GM18499 (cell line): ENCODE data around the gene CRYBG2.

Experiments used
- ATAC-seq: cut with Tn5 transposase; IDR thresholded peaks from one replicate; pipeline ENCODE4 v1.9.1; 2021; ENCODE audit warnings: moderate number of reproducible peaks; ENCODE audit not compliant: insufficient read depth, unreplicated experiment

CRYBG2 gene

DNA sequence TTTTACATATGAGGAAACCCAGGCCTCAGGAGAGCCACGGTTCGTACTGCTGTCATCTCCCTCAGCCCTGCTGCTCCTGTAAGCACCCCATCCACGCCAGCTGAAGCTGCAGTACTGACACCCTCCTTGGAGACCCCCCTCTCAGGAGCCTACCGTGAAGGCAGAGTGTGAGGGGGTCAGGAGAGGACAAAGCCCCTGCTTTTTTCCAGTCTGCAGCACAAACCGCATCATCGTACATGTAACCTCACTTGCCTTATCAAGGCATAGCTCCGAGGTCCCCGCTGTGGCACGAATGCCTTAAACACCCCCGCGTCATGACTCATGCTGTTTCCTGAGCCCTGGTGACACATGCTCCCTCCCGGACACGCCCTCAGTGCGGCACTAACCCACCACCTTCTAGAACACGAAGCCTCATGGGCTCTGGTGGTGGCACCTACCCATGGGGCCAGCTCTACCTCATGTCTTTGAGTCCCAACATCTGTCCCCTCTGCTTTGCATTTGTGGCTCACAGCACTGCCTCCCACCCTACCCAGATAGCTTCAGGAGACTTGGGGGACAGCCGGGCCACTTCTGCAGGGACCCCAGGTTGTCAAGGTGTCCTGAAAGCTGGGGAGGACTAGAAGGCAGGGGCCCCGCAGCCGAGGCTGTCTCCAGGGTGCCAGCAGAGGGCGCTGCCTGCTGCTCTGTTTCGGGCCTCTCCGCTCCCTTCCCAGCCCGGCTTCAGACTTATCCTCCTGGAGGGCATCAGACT lies 69.2 kb downstream of the CRYBG2 start:
- ATAC-seq = no peak

DNA sequence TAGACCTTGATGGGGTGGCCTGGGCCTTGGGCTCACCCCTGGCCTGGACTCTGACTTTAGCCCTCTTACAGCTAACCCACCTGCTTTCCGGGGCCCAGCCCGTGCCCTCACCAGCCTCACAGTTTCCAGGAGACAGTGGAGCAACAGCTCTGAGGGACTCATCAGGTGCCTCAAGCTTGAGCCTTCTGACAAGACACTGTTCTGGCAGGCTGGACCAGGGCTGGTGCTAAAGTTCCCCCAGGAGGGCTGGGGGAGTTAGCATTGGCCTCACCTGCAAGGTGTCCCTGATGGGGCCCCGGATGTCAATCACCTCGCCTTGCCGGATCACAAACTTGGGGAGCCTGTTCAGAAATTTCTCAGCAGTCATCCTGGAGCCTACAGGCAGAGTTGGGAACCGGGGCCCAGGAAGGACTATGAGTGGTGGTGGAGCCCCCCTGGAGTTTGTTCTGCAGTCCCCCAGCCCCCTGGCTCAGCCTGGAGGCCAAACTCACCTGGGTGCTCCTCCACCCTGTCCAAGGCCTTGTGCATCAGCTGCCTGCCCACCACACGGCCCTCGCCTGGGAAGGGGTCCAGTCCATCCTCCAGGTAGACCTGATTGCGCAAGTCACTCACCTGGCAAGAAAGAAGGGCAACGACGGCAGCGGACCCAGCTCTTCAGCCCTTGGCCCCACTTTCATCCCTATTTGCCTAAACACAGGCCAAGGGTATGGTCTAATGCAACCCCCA lies 69.9 kb downstream of the CRYBG2 start:
- ATAC-seq = no peak

DNA sequence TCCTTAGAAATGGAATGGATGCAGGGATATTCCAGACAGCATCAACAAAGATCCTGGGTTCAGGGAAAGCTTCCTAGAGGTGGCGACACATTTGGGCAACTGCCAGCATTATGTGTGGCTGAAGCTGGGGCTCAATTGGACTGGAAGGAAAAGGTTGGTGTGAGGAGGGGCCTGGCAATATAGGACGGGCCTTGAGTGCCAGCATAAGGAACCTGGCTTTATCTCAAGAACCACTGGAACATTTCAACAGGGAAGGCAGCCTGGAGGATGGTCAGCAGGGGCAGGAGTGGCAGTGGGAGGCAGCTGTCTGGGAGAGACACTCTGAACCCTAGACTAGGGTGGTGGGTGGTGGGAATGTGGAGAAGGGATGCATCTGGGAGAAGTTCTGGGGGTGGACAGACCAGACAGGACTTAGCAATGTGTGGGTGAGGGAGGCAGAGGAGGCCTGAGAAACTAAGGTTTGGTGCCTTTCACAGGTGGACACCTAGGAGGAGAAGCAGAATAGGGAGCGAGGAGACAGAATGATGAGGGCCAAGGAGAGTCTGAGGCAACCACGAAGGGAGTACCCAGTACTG lies 70.6 kb downstream of the CRYBG2 start:
- ATAC-seq = no peak

DNA sequence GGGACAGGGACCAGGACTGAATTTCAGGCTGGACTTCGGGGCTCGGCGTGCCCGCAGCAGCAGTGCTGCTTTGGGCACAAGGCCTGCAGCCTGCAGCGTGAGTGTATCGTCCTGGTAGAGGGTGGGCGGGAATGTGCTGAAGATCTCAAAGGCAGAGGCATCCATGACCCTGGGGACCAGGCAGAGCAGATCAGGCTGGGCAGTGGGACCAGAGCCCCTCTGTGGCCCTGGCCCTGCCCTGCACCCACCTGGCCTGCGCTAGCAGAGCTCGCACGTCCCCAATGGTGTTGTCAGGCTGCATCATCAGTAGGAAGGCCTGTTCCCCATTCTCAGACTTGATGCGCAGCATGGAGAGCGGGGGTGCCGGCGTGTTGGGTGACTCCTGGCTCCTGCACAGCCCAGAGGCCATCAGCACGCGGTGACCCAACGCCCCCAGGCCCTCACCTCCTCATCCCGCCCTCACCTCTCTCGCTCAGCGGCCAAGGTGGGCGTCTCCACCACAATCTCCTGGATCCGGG lies 71.5 kb downstream of the CRYBG2 start:
- ATAC-seq = no peak

DNA sequence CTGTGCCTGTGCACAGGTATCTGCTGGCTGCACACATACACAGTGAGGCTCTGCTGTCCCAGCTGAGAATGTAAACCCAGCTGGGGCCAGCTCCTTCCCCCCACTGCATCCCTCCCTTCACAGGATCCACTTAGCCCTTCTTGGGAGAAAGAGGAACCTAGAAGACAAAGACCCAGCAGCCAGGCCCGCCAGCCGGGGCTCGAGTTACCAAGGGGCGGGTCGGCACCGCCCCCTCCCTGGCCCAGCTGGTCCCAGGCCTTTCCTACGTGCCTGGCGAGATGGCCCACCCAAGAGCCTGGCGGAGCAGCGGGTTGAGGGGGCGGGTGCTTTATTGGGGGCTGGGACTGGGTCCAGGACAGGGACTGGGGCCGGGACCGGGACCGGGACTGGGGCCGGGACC lies 72.0 kb downstream of the CRYBG2 start:
- ATAC-seq = no peak

DNA sequence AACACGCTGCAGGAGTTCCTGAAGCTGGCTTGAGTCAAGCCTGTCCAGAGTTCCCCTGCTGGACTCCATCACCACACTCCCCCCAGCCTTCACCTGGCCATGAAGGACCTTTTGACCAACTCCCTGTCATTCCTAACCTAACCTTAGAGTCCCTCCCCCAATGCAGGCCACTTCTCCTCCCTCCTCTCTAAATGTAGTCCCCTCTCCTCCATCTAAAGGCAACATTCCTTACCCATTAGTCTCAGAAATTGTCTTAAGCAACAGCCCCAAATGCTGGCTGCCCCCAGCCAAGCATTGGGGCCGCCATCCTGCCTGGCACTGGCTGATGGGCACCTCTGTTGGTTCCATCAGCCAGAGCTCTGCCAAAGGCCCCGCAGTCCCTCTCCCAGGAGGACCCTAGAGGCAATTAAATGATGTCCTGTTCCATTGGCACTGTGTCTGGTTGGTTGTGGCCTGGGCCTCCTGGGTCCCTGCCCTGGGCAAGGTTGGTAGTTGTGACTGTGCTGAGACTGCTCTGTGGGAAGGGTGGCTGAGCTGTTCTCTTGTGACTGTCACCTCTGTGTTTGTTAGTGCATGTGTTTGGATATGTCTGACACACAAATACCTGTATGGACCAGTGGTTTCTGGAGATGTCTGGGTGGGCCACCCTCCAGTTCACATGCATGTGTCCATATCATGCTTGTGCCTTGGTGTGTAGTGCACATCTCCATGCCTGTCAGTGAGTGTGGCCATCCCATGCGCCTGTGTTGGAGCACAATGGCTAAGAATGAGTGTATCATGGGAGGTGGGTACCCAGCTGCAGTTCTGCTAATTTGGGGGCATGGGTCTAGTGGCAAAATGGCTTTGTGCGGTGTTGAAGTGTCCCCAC lies 72.6 kb downstream of the CRYBG2 start:
- no peak for ATAC-seq

DNA sequence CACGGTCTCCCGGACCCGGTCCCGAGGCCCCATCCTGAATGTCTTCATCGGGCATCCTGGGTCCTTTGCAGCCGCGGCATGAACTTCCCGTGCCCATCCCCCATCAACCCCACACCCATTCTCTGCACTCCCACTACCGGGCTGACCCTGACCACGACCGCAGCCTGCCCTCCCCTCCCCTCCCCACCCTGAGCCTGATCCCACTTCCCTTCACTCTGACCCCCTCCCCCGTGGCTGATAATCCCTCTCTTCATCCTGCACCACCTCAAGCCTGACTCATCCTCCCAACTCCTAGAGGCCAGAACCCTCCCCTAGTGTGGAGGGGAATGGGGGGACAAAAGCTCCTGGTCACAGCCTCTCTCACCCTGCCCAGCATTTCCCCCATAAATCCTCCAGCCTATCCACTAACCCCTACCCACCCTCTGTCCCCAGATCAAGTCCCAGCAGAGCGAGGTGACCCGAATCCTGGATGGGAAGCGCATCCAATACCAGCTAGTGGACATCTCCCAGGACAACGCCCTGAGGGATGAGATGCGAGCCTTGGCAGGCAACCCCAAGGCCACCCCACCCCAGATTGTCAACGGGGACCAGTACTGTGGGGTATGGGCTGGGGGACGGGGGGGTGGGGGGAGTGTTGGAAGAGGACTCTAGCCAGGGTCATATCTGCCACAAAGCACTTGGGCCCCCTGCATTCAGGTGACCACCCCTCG lies 73.4 kb downstream of the CRYBG2 start:
- no peak for ATAC-seq

DNA sequence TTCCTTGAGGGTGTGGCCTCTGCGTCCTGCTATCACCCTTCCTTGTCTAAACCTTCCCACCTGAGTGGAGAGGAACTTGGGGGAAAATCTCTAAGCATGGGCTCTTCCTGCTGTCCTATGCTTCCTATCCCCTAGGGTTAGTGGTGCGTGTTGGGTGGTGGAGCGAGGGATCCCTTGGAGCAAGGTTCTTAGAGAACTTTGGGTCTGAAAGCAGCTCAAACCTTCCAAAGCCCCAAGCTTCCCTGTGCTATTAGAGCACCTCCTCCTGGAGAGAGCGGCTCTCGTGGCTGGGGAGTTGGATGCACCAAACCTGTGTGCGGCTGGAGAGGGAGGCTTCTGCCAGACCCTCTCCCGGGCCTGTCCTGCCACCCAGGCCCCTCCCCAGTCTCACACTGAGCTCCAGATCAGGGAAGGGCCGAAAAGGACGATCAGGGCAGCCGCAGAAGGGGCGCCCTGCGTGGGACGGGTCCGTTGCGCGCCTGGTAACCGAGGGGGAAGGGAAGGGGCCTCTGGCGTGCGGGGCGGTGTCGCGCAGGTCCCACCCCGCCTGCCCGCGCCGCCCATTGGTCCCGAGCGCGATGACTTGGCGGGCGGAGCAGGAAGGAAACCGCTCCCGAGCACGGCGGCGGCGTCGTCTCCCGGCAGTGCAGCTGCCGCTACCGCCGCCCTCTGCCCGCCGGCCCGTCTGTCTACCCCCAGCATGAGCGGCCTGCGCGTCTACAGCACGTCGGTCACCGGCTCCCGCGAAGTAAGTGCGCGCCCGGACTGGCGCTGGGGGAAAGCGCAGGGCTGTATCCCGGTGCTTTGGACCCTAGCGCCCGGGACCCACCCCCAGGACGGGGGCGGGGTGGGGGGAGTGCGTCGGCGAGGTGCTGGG lies 74.2 kb downstream of the CRYBG2 start, which contains the start of gene SH3BGRL3:
Gene SH3BGRL3, plus strand, starts transcription at position 631 of the 877 bp plus-strand sequence. Its CDS starts 70 bp downstream, at position 701.
- no peak for ATAC-seq

DNA sequence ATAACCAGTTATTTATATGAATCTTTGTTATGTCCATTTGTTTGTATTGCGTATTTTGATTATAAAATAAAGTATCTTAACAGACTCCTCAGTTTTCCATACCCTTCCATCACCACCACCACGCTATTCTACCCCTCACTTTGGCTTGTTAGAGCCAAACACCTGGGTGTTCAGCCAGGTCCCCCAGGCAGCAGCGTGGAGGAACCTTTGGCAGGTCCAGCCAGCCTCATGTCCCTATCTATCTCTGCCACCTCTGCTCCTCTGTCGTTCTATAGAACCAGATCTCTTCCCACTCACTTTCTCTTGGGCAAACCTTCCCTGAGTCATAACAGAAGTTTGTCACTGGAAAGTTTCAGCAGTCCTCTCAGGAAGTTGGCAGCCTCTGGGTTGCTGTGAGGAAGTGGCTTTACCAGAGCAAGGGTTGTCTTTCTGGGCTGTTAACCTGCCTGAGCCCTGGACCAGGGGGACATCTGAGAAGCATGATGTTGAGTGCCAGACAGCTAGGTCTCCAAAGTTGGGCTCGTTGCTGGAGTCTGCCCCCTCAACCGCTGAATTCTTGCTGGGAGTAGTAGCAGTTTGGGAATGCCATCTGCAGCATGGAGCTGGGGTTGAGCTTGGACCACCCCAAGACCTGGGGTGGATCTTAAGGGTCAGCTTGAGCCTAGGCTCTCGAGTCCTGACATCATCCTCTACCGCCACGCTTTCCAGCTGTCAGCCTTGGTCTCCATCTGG lies 75.0 kb downstream of the CRYBG2 start:
- no peak for ATAC-seq

DNA sequence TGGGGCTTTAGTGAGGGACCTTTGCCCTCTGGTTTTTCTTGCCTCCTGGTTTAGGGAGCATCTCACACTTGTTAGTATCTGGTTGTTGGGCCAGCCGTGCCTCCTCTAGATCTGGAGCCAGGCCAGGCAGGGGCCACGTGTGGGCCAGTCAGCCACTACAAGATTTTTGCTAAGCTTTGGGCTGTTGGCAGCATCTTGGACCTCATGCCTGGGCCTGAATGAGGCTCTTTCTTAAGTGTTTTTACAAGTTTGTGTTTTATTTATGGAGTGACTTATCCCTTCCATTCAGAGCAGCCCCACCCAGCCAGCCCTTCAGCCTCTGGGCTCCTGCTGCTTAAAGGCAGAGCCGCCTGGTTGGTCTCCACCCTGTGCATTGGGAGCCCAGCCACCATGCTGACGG lies 75.6 kb downstream of the CRYBG2 start:
- no peak for ATAC-seq

DNA sequence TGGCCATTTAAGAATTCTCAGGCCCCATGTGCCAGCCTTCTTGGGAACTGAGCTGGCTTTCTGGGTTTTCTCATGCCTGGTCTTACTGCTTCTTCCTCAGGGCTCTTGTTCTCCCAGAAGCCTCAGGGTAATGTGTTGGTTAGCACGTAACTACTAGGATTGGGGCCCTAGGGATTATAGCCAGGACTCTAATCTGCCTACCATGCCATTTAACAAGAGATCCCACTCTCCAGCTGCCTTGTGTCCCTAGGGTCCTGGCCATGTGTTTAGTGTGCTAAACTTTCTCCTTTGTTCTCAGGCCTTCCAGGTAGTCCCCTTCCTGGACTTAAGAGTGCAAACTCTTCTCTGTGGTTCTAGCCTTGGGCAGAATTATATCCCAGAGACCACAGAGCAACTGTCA lies 76.2 kb downstream of the CRYBG2 start:
- no peak for ATAC-seq

DNA sequence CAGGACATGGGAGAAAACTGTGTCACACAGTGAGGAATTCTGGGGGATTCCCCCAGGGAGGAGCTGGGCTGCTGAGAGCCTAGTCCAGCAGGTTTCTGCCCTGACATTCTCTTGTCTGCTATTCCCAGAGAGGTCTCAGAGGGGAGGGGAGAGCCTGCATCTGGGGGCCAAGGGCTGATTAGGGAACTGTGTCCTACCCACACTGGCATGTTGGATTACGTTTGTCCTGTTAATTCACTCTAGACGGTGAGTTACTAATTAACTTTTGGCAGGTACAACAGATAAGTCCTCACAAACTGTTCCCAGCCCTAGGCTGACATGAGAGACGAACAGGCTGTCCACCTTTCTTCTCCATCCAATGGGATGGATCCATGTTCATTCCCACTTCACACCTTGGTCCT lies 76.7 kb downstream of the CRYBG2 start:
- no peak for ATAC-seq

DNA sequence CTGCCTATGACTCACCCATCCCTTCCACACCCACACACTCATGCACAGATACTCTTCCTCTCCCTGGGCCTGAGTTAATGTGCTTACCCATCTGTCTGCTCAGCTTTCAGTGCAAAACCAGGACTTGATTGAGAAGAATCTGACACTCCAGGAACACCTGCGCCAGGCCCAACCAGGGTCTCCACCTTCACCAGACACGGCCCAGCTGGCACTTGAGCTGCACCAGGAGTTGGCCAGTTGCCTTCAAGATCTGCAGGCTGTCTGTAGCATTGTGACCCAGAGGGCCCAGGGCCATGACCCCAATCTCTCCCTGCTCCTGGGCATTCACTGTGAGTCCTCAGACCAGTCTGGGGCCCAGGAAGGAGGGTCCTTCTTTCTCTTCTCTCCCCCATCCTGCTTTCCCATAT lies 77.5 kb downstream of the CRYBG2 start:
- no peak for ATAC-seq

DNA sequence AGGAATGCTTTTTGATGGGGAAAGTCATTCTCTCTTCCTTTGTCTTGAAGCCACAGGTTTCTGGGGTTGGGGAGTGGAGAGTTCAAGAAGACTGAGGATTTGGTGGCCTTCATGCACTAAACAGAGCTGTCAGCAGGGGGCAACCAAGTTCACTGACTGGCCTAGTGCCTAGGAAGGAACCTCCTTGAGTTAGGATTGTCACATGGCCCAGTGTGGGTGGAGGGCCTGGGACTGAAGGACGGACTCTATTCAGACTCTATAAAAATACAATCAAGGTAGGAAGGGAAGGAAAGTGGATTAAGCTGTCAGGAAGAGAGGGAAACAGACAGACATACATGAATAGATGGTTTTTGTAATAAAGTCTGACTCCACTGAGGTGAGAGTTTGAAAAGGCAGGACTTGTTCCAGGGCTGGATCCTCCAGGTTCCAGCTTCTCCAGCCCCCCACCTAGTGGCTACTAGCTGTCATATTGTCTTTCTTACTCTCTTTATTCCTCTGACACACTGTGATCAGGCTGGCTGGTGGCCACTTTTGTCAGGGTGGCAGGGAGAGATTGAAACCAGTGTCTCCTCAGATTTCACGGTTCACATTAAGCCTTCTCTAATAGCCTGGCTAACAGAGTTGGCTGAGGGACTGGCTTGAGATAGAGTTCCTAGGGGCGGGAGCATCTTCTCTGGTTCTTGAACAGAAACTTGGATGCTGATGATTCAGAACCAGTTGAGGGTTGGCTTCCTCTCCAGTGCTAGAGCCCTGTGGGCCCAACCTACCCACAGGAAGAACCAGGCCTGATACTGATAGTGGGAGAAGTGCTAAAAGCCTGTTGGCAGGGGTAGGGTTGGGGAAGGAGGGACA lies 78.1 kb downstream of the CRYBG2 start:
- ATAC-seq = no peak

DNA sequence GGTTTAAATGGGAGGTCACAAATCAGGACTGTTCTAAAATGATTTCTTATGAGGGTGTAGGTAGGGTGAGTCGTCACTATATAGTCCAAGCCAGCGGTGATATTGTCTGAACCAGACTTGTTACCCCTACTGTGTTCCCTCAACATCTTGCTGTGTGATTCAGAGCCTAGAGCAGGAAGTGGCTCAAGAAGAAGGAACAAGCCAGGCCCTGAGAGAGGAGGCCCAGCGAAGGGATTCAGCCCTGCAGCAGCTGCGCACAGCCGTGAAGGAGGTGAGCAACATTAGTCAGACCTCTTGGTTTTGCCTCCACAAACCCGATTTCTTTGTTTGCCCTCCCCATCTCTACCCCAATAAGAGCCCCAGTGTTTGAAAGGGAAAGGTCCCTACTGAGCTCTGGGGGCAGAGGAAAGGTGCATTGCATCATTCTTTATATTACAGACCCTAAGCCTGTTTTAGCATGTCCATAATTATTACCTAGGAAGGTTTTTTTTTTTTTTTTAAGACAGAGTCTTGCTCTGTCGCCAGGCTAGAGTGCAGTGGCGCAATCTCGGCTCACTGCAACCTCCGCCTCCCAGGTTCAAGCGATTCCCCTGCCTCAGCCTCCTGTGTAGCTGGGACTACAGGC lies 79.0 kb downstream of the CRYBG2 start:
- ATAC-seq = no peak
